ENCODE results near the gene GINS2. TPM values are rescaled to one million over a fixed set of nuclear protein-coding genes. Genes with fewer than 3 reads are reported as not detected.

Gene GINS2
- total and polyA plus RNA-seq, 11 donors: 0.15 to 4.2 (median 0.53) TPM; not detected in 1

DNA sequence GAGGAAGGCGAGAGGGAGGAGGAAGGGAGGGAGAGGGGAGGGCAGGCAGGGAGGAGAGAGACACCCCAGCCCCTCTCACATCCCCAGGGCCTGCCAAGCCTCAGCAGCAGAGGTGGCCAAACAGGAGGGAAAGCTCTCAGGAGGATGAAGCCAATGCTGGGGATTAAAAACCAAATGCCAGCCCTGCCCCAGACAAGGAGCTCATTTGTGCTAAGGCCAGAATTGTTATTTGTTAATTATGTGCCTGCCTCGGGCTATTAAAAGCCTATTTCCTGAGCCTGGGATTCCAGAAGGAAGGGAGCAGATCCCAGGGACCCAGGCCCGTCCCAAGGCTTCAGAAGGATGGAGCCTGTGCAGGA lies 27.9 kb upstream of the GINS2 start:
- no peak for DNase-seq
- Histone ChIP-seq H3K9me3 (peaks cover 0 to 10% (median 6%) of the 10 kb centered on the region in 12 donors), H3K4me3 (no peak overlapping the region), H3K36me3 (no peaks in the 10 kb centered on the region), H3K4me1 (peaks cover 0 to 33% (median 8%) of the 10 kb centered on the region in 12 donors), H3K27ac (no peak overlapping the region), H3K27me3 (no peaks in the 10 kb centered on the region)
- intact Hi-C loops (cut with DNase I): loop anchor here (2.0 to 10.0 kb wide), 14 partner anchors 39 to 612 kb away; partner anchors contain the start of gene CIBAR2 (in 1 of the 10)
- no peak for TF ChIP-seq POLR2A (IDR thresholded peaks at IDR 0.05)
- TF ChIP-seq, protein P1, sequence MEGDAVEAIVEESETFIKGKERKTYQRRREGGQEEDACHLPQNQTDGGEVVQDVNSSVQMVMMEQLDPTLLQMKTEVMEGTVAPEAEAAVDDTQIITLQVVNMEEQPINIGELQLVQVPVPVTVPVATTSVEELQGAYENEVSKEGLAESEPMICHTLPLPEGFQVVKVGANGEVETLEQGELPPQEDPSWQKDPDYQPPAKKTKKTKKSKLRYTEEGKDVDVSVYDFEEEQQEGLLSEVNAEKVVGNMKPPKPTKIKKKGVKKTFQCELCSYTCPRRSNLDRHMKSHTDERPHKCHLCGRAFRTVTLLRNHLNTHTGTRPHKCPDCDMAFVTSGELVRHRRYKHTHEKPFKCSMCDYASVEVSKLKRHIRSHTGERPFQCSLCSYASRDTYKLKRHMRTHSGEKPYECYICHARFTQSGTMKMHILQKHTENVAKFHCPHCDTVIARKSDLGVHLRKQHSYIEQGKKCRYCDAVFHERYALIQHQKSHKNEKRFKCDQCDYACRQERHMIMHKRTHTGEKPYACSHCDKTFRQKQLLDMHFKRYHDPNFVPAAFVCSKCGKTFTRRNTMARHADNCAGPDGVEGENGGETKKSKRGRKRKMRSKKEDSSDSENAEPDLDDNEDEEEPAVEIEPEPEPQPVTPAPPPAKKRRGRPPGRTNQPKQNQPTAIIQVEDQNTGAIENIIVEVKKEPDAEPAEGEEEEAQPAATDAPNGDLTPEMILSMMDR (IDR thresholded peaks at IDR 0.05): no peak
- no peak for ATAC-seq
- WGBS, 4 donors: 37 to 60% (median 53%) methylated on average over 3 of the region's 3 CpGs

DNA sequence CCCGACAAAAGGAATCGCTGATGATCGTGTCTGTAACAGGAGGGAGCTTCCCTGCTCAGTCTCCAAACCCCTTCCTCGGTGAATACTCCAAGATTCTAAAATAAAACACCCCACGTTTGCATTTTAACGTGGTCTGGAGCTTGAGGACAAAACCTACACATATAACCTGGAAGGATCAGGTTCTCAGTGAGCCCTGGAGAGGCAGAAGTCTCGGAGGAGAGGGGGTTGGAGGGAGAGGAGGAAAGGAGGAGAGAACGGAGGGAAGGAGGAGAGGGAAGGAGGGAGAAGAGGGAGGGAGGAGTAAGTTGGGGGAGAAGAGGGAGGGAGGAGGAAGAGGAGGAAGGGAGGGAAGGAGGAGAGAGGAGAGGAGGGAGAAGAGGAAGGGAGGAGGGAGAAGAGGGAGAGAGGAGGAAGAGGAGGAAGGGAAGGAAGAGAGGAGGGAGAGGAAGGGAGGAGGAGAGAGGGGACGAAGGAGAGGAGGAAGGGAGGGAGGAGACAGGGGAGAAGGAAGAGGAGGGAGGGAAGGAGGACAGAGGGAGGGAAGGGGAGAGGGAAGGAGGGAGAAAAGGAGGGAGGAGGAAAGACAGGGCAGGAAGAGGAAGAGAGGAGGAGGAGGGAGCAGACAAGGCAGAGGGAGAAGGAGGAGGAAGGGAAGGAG lies 27.4 kb upstream of the GINS2 start:
- H3K27ac ChIP-seq: no peak overlapping the region
- ATAC-seq: no peak
- DNase-seq: no peak
- TF ChIP-seq, protein P1 (IDR thresholded peaks at IDR 0.05): no peak
- TF ChIP-seq POLR2A (IDR thresholded peaks at IDR 0.05): no peak
- WGBS, 4 donors: 33 to 53% (median 40%) methylated on average over 9 of the region's 9 CpGs
- H3K27me3 ChIP-seq: no peaks in the 10 kb centered on the region
- intact Hi-C loops (cut with DNase I): loop anchor here (2.0 to 10.0 kb wide), 14 partner anchors 39 to 611 kb away; partner anchors contain the start of gene CIBAR2 (in 1 of the 10)
- peaks cover 0 to 33% (median 8%) of the 10 kb centered on the region in 12 donors for H3K4me1 ChIP-seq
- no peak overlapping the region for H3K4me3 ChIP-seq
- H3K36me3 ChIP-seq: no peaks in the 10 kb centered on the region
- H3K9me3 ChIP-seq: peaks cover 0 to 10% (median 6%) of the 10 kb centered on the region in 12 donors

DNA sequence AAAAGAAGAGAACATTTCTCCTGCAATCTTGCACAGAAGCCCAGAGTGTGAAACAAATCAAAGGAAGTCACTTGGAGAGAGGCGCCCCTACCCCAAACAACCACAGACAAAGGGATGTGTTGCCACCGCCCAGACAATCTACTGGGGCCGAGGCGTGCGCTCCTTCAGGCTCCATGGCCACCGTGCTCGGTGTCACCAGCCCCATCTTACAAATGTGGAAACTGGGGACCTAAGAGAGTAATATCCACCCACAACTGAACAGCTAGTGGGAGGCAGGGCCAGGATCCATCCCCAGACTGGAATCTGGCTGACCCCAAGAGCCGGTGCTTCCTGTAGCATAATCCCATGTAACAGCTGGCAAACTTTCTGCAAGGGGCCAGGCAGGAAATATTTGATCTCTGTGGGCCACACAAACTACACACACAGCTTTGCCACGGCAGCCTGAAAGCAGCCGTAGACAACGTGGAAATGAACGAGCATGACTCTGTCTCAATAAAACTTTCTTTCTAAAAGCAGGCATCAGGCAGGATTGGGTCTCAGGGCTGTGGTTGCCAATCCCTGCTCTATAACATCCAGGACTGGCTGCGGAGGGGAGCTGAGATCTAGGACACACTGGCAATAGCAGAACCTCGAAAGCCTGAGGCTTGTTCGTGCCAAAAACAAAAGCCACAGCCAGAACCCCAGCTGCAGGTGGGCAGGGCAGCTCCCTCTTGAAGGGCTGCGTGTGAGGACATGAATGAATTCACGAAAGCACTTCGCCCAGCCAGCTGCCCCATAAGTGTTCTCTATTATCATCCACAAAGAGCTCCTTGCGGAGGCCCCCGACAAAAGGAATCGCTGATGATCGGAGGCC lies 26.6 kb upstream of the GINS2 start:
- TF ChIP-seq POLR2A (IDR thresholded peaks at IDR 0.05): no peak
- TF ChIP-seq, protein P1 (IDR thresholded peaks at IDR 0.05): no peak
- ATAC-seq: no peak
- DNase-seq: no peak
- Histone ChIP-seq H3K27me3 (no peaks in the 10 kb centered on the region), H3K4me3 (no peak overlapping the region), H3K36me3 (no peaks in the 10 kb centered on the region), H3K9me3 (peaks cover 0 to 10% (median 6%) of the 10 kb centered on the region in 12 donors), H3K4me1 (peaks cover 0 to 33% (median 8%) of the 10 kb centered on the region in 12 donors), H3K27ac (no peak overlapping the region)
- intact Hi-C loops (cut with DNase I): loop anchor here (2.0 to 10.0 kb wide), 14 partner anchors 38 to 611 kb away; partner anchors contain the start of gene CIBAR2 (in 1 of the 10)
- WGBS, 4 donors: 53 to 66% (median 57%) methylated on average over 22 of the region's 22 CpGs

DNA sequence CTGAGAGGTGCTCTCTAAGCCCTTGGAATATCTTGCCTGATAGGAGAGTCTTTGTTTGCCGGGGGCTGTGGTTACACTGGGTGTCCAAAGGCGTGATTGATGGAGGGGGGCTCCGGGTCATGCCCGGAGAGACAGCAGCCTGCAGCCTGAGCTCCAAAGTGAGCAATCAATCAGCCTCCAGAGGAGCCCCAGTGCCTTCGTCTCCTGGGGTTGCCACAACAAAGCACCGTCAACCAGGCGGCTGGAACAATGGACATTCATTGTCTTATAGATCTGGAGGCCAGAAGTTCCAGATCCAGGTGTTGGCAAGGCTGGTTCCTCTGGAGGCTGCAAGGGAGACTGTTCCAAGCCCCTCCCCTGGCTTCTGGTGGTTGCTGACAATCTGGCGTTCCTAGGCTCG lies 24.0 kb upstream of the GINS2 start:
- ATAC-seq: no peak

More for the DNA sequence above, 24.0 kb upstream of the GINS2 start:
- Histone ChIP-seq H3K4me3 (no peak overlapping the region), H3K36me3 (no peaks in the 10 kb centered on the region), H3K9me3 (peaks cover 0 to 10% (median 6%) of the 10 kb centered on the region in 12 donors), H3K27ac (no peak overlapping the region), H3K27me3 (no peaks in the 10 kb centered on the region), H3K4me1 (peaks cover 0 to 25% (median 6%) of the 10 kb centered on the region in 12 donors)
- TF ChIP-seq, protein P1 (IDR thresholded peaks at IDR 0.05): no peak
- TF ChIP-seq POLR2A (IDR thresholded peaks at IDR 0.05): no peak
- intact Hi-C loops (cut with DNase I): loop anchor here in 7 of 10 donors (10.0 kb wide), 4 partner anchors 318 to 608 kb away; partner anchors contain the start of gene CIBAR2 (in 1 of the 7)
- 55 to 76% (median 60%) methylated on average over 6 to 9 of the region's 9 CpGs for WGBS, 4 donors
- no peak for DNase-seq
